GM06990 (cell line): ENCODE measurements around the gene SLC4A1AP.

Experiments used
- DNase-seq: peaks from one replicate; pipeline ENCODE4 v3.0.0-alpha.2; 2011; ENCODE audit not compliant: insufficient read length; ENCODE audit errors: extremely low read depth
- H3K27me3 ChIP-seq: replicated peaks from 2 replicates; pipeline ENCODE4 v1.6.0; 2011; ENCODE audit warnings: low read length; ENCODE audit not compliant: control insufficient read depth, insufficient read depth
- H3K36me3 ChIP-seq: 2 replicates; pipeline ENCODE4 v1.5.1; 2011; ENCODE audit warnings: low read length; ENCODE audit not compliant: control insufficient read depth, insufficient read depth
- H3K4me3 ChIP-seq: replicated peaks from 2 replicates; pipeline ENCODE4 v1.5.1; 2011; ENCODE audit warnings: low read depth, mild to moderate bottlenecking, control low read depth, low read length
- TF ChIP-seq, protein P1 (sequence below): IDR thresholded peaks from 2 replicates; pipeline ENCODE4 v1.5.1; 2011; ENCODE audit warnings: low read length, control low read depth, mild to moderate bottlenecking, inconsistent platforms; ENCODE audit not compliant: insufficient read depth, poor library complexity, severe bottlenecking

Gene SLC4A1AP

GRCh38 chr2:27636766-27637165 lies 26.9 kb upstream of the SLC4A1AP start:
- DNase-seq = no peak
- Histone ChIP-seq H3K27me3 (no peaks in the 10 kb centered on the region), H3K36me3 (peaks cover 9% of the 10 kb centered on the region), H3K4me3 (no peak overlapping the region)
- TF ChIP-seq, protein P1, sequence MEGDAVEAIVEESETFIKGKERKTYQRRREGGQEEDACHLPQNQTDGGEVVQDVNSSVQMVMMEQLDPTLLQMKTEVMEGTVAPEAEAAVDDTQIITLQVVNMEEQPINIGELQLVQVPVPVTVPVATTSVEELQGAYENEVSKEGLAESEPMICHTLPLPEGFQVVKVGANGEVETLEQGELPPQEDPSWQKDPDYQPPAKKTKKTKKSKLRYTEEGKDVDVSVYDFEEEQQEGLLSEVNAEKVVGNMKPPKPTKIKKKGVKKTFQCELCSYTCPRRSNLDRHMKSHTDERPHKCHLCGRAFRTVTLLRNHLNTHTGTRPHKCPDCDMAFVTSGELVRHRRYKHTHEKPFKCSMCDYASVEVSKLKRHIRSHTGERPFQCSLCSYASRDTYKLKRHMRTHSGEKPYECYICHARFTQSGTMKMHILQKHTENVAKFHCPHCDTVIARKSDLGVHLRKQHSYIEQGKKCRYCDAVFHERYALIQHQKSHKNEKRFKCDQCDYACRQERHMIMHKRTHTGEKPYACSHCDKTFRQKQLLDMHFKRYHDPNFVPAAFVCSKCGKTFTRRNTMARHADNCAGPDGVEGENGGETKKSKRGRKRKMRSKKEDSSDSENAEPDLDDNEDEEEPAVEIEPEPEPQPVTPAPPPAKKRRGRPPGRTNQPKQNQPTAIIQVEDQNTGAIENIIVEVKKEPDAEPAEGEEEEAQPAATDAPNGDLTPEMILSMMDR = no peak

DNA sequence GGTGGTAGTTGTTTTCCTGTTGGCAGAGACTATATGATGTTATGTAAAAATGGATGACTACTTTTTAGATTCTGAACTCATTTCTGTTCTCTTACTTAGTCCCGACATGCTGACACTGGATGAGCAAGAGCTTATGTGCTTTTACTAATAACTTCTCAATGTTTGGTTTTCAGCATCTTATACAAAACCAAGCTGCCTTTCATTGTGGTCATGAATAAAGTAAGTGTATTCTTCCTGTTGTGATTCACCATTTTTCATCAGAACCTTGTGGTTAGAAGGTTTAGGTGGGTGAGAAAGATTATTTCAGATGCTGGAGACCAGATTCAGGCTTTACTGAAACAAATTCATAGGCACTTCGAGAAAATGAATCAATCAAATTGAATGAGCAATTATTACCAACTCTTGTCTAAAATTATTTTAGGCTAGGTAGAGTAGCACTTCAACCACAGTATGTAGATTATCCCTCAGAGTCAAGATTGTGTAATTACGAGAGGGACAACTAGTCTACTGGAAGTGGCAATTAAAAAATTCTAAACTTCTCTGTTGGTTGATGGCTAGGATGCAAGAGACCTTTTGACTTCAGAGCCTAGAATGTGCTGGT lies 25.6 kb upstream of the SLC4A1AP start:
- TF ChIP-seq, protein P1 = no peak
- Histone ChIP-seq H3K36me3 (peaks cover 11% of the 10 kb centered on the region), H3K27me3 (no peaks in the 10 kb centered on the region)

DNA sequence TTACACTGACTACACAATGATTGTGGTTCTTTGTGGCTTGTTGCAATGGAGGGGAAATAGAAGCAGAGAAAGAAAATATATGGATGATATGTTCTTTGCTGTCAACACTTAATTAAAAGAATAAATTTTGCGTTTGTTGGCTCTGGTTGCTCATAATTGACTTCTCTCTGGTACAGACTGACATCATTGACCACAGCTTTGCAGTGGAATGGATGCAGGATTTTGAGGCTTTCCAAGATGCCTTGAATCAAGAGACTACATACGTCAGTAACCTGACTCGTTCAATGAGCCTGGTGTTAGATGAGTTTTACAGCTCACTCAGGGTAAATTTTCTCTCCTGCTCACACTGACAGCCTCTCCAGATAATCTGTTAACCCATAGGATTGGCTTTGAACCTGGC lies 25.0 kb upstream of the SLC4A1AP start:
- DNase-seq = no peak
- H3K27me3 ChIP-seq = no peaks in the 10 kb centered on the region
- H3K36me3 ChIP-seq = peaks cover 11% of the 10 kb centered on the region
- no peak overlapping the region for H3K4me3 ChIP-seq
- TF ChIP-seq, protein P1 = no peak

More for the DNA sequence above, 25.6 kb upstream of the SLC4A1AP start:
- no peak overlapping the region for H3K4me3 ChIP-seq
- DNase-seq = no peak

GRCh38 chr2:27640722-27641245 lies 22.9 kb upstream of the SLC4A1AP start:
- no peak for DNase-seq
- Histone ChIP-seq H3K36me3 (peaks cover 9% of the 10 kb centered on the region), H3K4me3 (no peak overlapping the region), H3K27me3 (no peaks in the 10 kb centered on the region)
- TF ChIP-seq, protein P1 = no peak

GRCh38 chr2:27645197-27645596 lies 18.5 kb upstream of the SLC4A1AP start:
- Histone ChIP-seq H3K36me3 (peaks cover 7% of the 10 kb centered on the region), H3K27me3 (no peaks in the 10 kb centered on the region), H3K4me3 (no peak overlapping the region)
- TF ChIP-seq, protein P1 = no peak
- DNase-seq = no peak
